COLO668 (cell line): ENCODE results near the gene FAM168A.

Experiments used
- DNase-seq: peaks from one replicate; lab custom pipeline; 2025; ENCODE audit not compliant: unreplicated experiment; lab: John Stamatoyannopoulos, UW

FAM168A gene

GRCh38 chr11:73379189-73379880 lies 218.6 kb downstream of the FAM168A start:
- DNase-seq, result no peak

- DNase-seq, result peak; percentile 57
These were observed 220.9 kb downstream of the FAM168A start for GRCh38 chr11:73376803-73377629.

GRCh38 chr11:73376160-73376802 lies 221.6 kb downstream of the FAM168A start, which contains the start of gene RELT:
Gene RELT (plus strand): TSS chr11:73376399. CDS start chr11:73389137, 12,738 bp downstream.
- DNase-seq, result peak; percentile 87

- DNase-seq, result no peak
These were observed 222.1 kb downstream of the FAM168A start for GRCh38 chr11:73375830-73376159.

- DNase-seq, result no peak
These were observed 223.8 kb downstream of the FAM168A start for GRCh38 chr11:73374151-73374550.

- no peak for DNase-seq
These were observed 225.4 kb downstream of the FAM168A start for GRCh38 chr11:73372375-73372993.

GRCh38 chr11:73367482-73368024 lies 230.4 kb downstream of the FAM168A start:
- no peak for DNase-seq

GRCh38 chr11:73366953-73367352 lies 231.0 kb downstream of the FAM168A start:
- no peak for DNase-seq

- DNase-seq, result no peak
These were observed 231.7 kb downstream of the FAM168A start for GRCh38 chr11:73366265-73366610.

- DNase-seq, result no peak
These were observed 232.3 kb downstream of the FAM168A start for GRCh38 chr11:73365352-73366264.

GRCh38 chr11:73363147-73363546 lies 234.8 kb downstream of the FAM168A start:
- DNase-seq, result no peak

GRCh38 chr11:73361953-73362776 lies 235.7 kb downstream of the FAM168A start:
- peak; percentile 74 for DNase-seq

GRCh38 chr11:73360743-73361369 lies 237.1 kb downstream of the FAM168A start:
- no peak for DNase-seq

- DNase-seq, result peak; percentile 22
These were observed 237.8 kb downstream of the FAM168A start for GRCh38 chr11:73359930-73360742.

- DNase-seq, result no peak
These were observed 238.6 kb downstream of the FAM168A start for GRCh38 chr11:73359341-73359740.

- no peak for DNase-seq
These were observed 239.8 kb downstream of the FAM168A start for GRCh38 chr11:73358071-73358470.

GRCh38 chr11:73356979-73357860 lies 240.7 kb downstream of the FAM168A start:
- no peak for DNase-seq
